SK-N-SH (cell line): ENCODE measurements around the gene MZF1. TPM values are rescaled to one million over a fixed set of nuclear protein-coding genes. Genes with fewer than 3 reads are reported as not detected.
A peak's percentile ranks its signal among the peaks of the same experiment; 100 is the strongest.

Experiments used
- CTCF ChIA-PET: fragments of 300-600, 350-600 bp; formaldehyde crosslinking; extraction: SDS; loops from one replicate; lab custom pipeline; 2021; lab: Yijun Ruan, JAX
- POLR2A ChIA-PET: fragments of 350-600 bp; sonication (Branson Sonifier 250); formaldehyde crosslinking; extraction: SDS; loops from one replicate; lab custom pipeline; 2020; ENCODE audit warnings: antibody characterized with exemption, inconsistent platforms; lab: Yijun Ruan, JAX
- DNase-seq: peaks from one replicate; pipeline ENCODE4 v3.0.0; 2012
- H2AFZ ChIP-seq: fragments of 200-600 bp; sonication (generic); 2 replicates; pipeline ENCODE4 v1.8.1; 2016; ENCODE audit warnings: antibody characterized with exemption, mild to moderate bottlenecking, low read depth
- H3F3A ChIP-seq: fragments of 200-600 bp; sonication (generic); replicated peaks from 2 replicates; pipeline ENCODE3; 2016; ENCODE audit warnings: antibody characterized with exemption, mild to moderate bottlenecking; ENCODE audit not compliant: insufficient read depth
- H3K27ac ChIP-seq, 2 experiments: fragments of 200-500 bp in 1 of 2; fragments of 200-600 bp in 1 of 2; sonication (Bioruptor generic) in 1 of 2; sonication (generic), shearing (Covaris generic) in 1 of 2; 2 replicates each; pipeline versions ENCODE4 v1.5.1 to v1.6.1; 2014 to 2016; ENCODE audit warnings: low read depth in 2 of 2, inconsistent platforms in 1 of 2, low read length in 1 of 2, mild to moderate bottlenecking in 1 of 2, mixed read lengths in 1 of 2
- H3K27me3 ChIP-seq: fragments of 200-600 bp; sonication (generic), shearing (Covaris generic); 2 replicates; pipeline ENCODE4 v1.6.1; 2016; ENCODE audit warnings: mixed run types; ENCODE audit not compliant: insufficient read depth
- H3K36me3 ChIP-seq, 2 experiments: fragments of 200-500 bp in 1 of 2; fragments of 200-600 bp in 1 of 2; sonication (Bioruptor generic) in 1 of 2; sonication (generic) in 1 of 2; replicated peaks in 1 of 2; 2 replicates each; pipeline versions ENCODE3 to v1.5.1; 2014 to 2016; ENCODE audit warnings: low read length in 1 of 2, mild to moderate bottlenecking in 1 of 2; ENCODE audit not compliant: insufficient read depth in 2 of 2, control insufficient read depth in 1 of 2
- H3K4me1 ChIP-seq, 2 experiments: fragments of 200-500 bp in 1 of 2; fragments of 200-600 bp in 1 of 2; sonication (Bioruptor generic) in 1 of 2; sonication (generic), shearing (Covaris generic) in 1 of 2; 2 replicates each; pipeline versions ENCODE4 v1.5.1 to v1.6.1; 2014 to 2016; ENCODE audit warnings: low read depth in 1 of 2, low read length in 1 of 2, mixed run types in 1 of 2; ENCODE audit not compliant: insufficient read depth in 2 of 2, control insufficient read depth in 1 of 2
- H3K4me2 ChIP-seq: fragments of 200-600 bp; sonication (generic), shearing (Covaris generic); 2 replicates; pipeline ENCODE4 v1.6.1; 2017; ENCODE audit warnings: mixed run types
- H3K4me3 ChIP-seq, 2 experiments: fragments of 200-500 bp in 1 of 2; fragments of 200-600 bp in 1 of 2; sonication (Bioruptor generic) in 1 of 2; sonication (generic), shearing (Covaris generic) in 1 of 2; 2 replicates each; pipeline versions ENCODE4 v1.5.1 to v1.8.1; 2014 to 2016; ENCODE audit warnings: low read depth in 2 of 2, inconsistent platforms in 1 of 2, low read length in 1 of 2, mild to moderate bottlenecking in 1 of 2, mixed read lengths in 1 of 2, moderate library complexity in 1 of 2
- H3K79me2 ChIP-seq: fragments of 200-600 bp; sonication (generic); 2 replicates; pipeline ENCODE4 v1.8.1; 2017; ENCODE audit warnings: mild to moderate bottlenecking; ENCODE audit not compliant: insufficient read depth
- H3K9ac ChIP-seq: fragments of 200-600 bp; sonication (generic); 2 replicates; pipeline ENCODE4 v1.6.1; 2017; ENCODE audit warnings: mixed run types
- H3K9me2 ChIP-seq: fragments of 200-600 bp; sonication (generic); 2 replicates; pipeline ENCODE4 v1.6.1; 2017; ENCODE audit warnings: mixed run types
- H3K9me3 ChIP-seq: fragments of 200-600 bp; sonication (generic); 2 replicates; pipeline ENCODE4 v1.6.1; 2017; ENCODE audit warnings: mixed run types, mild to moderate bottlenecking, moderate library complexity
- H4K20me1 ChIP-seq: fragments of 200-600 bp; sonication (generic); 2 replicates; pipeline ENCODE4 v1.6.1; 2017; ENCODE audit warnings: mild to moderate bottlenecking, mixed run types; ENCODE audit not compliant: insufficient read depth
- EP300 ChIP-seq, 2 experiments: IDR thresholded peaks; 2 replicates each; pipeline versions ENCODE4 v1.4.0 to v1.6.1; 2012; ENCODE audit warnings: borderline replicate concordance in 1 of 2, low read depth in 1 of 2, low read length in 1 of 2
- FOXJ3 ChIP-seq: sonication (generic); formaldehyde crosslinking; IDR thresholded peaks from 2 replicates; pipeline ENCODE4 v1.5.1; 2020; ENCODE audit warnings: mild to moderate bottlenecking, missing genetic modification reagents
- FOXM1 ChIP-seq: IDR thresholded peaks from 2 replicates; pipeline ENCODE4 v1.4.0; 2012; ENCODE audit warnings: low read depth, mild to moderate bottlenecking
- GABPA ChIP-seq: IDR thresholded peaks from 2 replicates; pipeline ENCODE4 v1.4.0; 2012; ENCODE audit warnings: low read depth, mild to moderate bottlenecking
- GATA2 ChIP-seq: sonication (generic); formaldehyde crosslinking; IDR thresholded peaks from 2 replicates; pipeline ENCODE4 v1.5.0; 2020; ENCODE audit warnings: mild to moderate bottlenecking, missing genetic modification reagents
- MXI1 ChIP-seq: IDR thresholded peaks from 2 replicates; pipeline ENCODE4 v1.6.1; 2012; ENCODE audit warnings: mild to moderate bottlenecking, low read depth, low read length, improper control_type of control experiment
- NRF1 ChIP-seq: IDR thresholded peaks from 2 replicates; pipeline ENCODE4 v1.6.1; 2012; ENCODE audit warnings: low read depth, mild to moderate bottlenecking, low read length
- PBX3 ChIP-seq: IDR thresholded peaks from 2 replicates; pipeline ENCODE4; 2012
- POLR2AphosphoS5 ChIP-seq: IDR thresholded peaks from 2 replicates; pipeline ENCODE4 v1.6.1; 2012; ENCODE audit warnings: low read depth, low read length
- RFX5 ChIP-seq: IDR thresholded peaks from 2 replicates; pipeline ENCODE4 v1.6.1; 2012; ENCODE audit warnings: mild to moderate bottlenecking, improper control_type of control experiment, low read length
- SIN3A ChIP-seq: IDR thresholded peaks from 2 replicates; pipeline ENCODE4 v1.6.1; 2012; ENCODE audit warnings: low read depth, mild to moderate bottlenecking, low read length, moderate library complexity, borderline replicate concordance
- SMC3 ChIP-seq: IDR thresholded peaks from 2 replicates; pipeline ENCODE4 v1.6.1; 2012; ENCODE audit warnings: low read depth, low read length, improper control_type of control experiment
- YY1 ChIP-seq: IDR thresholded peaks from 2 replicates; pipeline ENCODE4 v1.4.0; 2012; ENCODE audit warnings: low read depth, mild to moderate bottlenecking
- WGBS: methylation state at CpG from one replicate; pipeline ENCODE4 v1.1.6; 2017; ENCODE audit warnings: low lambda C conversion rate; 5-methylcytosine and 5-hydroxymethylcytosine counted together
- polyA plus RNA-seq, 3 experiments: library from polyadenylated mRNA; depleted of rRNA; stranded (reverse); fragments of >200 nt; gene quantifications; 2 replicates each; pipeline ENCODE4 v1.2.3, GENCODE V29; 2012
- small RNA-seq, 7 experiments: library from RNA; depleted of rRNA; stranded (forward); fragments of <200 nt; gene quantifications; one replicate each; pipeline ENCODE3, GENCODE V24; 2012
- TF ChIP-seq, protein P1 (sequence below): IDR thresholded peaks from 2 replicates; pipeline ENCODE4 v1.4.0; 2012; ENCODE audit warnings: low read depth

MZF1 gene
- polyA plus RNA-seq, 1 of the 3 experiments (the other 2 are of a cell fraction) = 31.8 TPM

DNA sequence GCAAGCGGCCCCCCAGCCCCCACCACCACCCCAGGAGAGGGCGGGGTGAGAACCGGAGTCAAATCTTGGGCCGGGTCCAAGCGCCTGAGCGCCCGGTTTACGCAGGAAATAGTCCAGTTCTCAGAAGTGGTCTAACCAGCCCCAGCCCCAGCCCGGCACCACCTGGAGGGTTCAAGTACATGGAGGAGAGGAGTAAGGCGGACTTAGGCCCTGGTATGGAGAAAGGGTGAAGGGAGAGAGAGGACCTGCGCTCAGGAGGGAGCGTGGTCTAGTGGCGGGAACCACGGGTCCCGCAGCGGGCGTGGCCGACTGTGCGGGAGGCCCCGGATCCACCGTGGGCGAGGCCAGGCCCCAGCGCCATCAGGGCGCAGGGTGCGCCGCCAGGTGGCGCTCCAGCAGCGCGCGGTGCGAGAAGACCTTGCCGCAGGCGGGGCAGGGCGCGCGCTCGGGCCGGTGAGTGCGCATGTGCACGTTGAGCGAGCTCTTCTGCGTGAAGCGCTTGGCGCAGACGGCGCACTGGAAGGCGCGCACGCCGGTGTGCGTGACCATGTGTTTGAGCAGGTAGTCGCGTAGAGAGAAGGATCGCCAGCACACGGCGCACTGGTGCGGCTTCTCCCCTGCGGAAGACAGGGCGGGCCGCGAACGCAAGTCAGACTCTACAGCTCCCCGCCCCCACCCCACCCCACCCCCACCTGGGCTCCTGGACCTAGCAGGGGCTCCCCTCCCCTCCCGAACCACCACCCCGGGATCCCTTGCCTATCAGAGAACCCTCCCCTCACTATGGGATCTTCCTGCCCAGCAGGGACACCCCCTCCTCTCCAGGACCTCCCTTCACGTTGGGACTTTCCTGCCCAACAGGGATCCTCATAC, 59.2 kb downstream of the MZF1 start (continued):
- TF ChIP-seq SMC3 (peak; percentile 77), MXI1 (peak; percentile 90), PBX3 (peak; percentile 34; the same call in 1 of the 2 replicates), EP300 (IDR thresholded peaks at IDR 0.05; ENCODE audit: borderline replicate concordance in 1 of 2, low read depth in 1 of 2, low read length in 1 of 2) (no peak), YY1 (no peak), SIN3A (peak; percentile 69; the same call in 1 of the 2 replicates), GATA2 (CRISPR knock-in tag) (no peak), POLR2AphosphoS5 (peak; percentile 75; the same call in 1 of the 2 replicates), NRF1 (peak; percentile 87), FOXJ3 (CRISPR knock-in tag) (no peak), FOXM1 (no peak)
- TF ChIP-seq, protein P1, sequence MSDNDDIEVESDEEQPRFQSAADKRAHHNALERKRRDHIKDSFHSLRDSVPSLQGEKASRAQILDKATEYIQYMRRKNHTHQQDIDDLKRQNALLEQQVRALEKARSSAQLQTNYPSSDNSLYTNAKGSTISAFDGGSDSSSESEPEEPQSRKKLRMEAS = peak; percentile 73; the same call in 1 of the 2 replicates

- peaks cover 9 to 28% of the 10 kb centered on the region in 2 experiments for H3K36me3 ChIP-seq
- no peak overlapping the region for H2AFZ ChIP-seq
- H3K4me1 ChIP-seq = peaks cover 0 to 28% of the 10 kb centered on the region in 2 experiments; a peak in 1 of 4 replicates
- CTCF ChIA-PET = interaction anchor here (0.7 to 2.4 kb wide), 8 partner anchors 10 to 1150 kb away, joined by 3 to 23 read pairs (median 4); partner anchors contain the start of genes CHMP2A, TRAPPC2B, TRIM28 and ZNF547
- no peaks in the 10 kb centered on the region; the same call in 1 of the 2 replicates for H4K20me1 ChIP-seq
- POLR2A ChIA-PET = interaction anchor here (1.2 to 1.9 kb wide), 4 partner anchors 30 to 46 kb away, joined by 3 to 10 read pairs (median 5); partner anchors contain the start of genes CHMP2A and TRIM28
- H3K9me3 ChIP-seq = no peaks in the 10 kb centered on the region
- WGBS = 90% methylated on average over 8 of the region's 10 CpGs
- TF ChIP-seq RFX5 (no peak), POLR2AphosphoS5 (peak; percentile 26; the same call in 1 of the 2 replicates), GABPA (no peak)
- peaks cover 46% of the 10 kb centered on the region for H3K79me2 ChIP-seq
- H3K4me2 ChIP-seq = no peak overlapping the region
- no peak for DNase-seq
- H3K27ac ChIP-seq = peak overlapping the region in 1 of 2 experiments; percentile 41; a peak in 2 of 4 replicates
- H3K4me3 ChIP-seq = no peak overlapping the region
- H3K9me2 ChIP-seq = no peaks in the 10 kb centered on the region
- H3F3A ChIP-seq = peaks cover 4% of the 10 kb centered on the region
- H3K9ac ChIP-seq = peak overlapping the region; percentile 32; the same call in 1 of the 2 replicates
- H3K27me3 ChIP-seq = no peaks in the 10 kb centered on the region
Measured at GRCh38 chr19:58513213-58513693, 59.9 kb downstream of the MZF1 start.

Small RNA genes lying within 50 kb of the gene (small RNA-seq; reads per million reads assigned to genes)
- 0 to 0.66 (median 0) reads per million in 7 experiments for gene MIR6807
- gene RN7SL525P = 0 to 2.3 (median 0) reads per million in 7 experiments

Other genes starting within 250 kb of the MZF1 start
- 2.3 and 2.9 TPM in 2 replicates for gene ZSCAN22, start 246.3 kb downstream of the MZF1 start, polyA plus RNA-seq (2012; rRNA removed)
- gene A1BG, start 219.8 kb downstream of the MZF1 start, polyA plus RNA-seq (2012; rRNA removed) = 61.4 and 62.6 TPM in 2 replicates
- gene ZNF497, start 210.6 kb downstream of the MZF1 start, polyA plus RNA-seq (2012; rRNA removed) = 1.0 and 1.1 TPM in 2 replicates
- 1.2 and 1.6 TPM in 2 replicates for gene ZNF837, start 192.3 kb downstream of the MZF1 start, polyA plus RNA-seq (2012; rRNA removed)
- 3,905 and 4,334 TPM in 2 replicates for gene RPS5, start 186.1 kb downstream of the MZF1 start, polyA plus RNA-seq (2012; rRNA removed)
- 0.13 TPM in 1 of 2 replicates, not detected in the other for gene RNF225, start 177.7 kb downstream of the MZF1 start, polyA plus RNA-seq (2012; rRNA removed)
- 9.4 and 12.0 TPM in 2 replicates for gene ZNF584, start 164.7 kb downstream of the MZF1 start, polyA plus RNA-seq (2012; rRNA removed)
- 1.3 and 1.9 TPM in 2 replicates for gene ZNF132, start 133.2 kb downstream of the MZF1 start, polyA plus RNA-seq (2012; rRNA removed)
- gene ZNF324B, start 121.7 kb downstream of the MZF1 start, polyA plus RNA-seq (2012; rRNA removed) = 2.9 and 3.8 TPM in 2 replicates
- 5.6 and 6.0 TPM in 2 replicates for gene ZNF324, start 106.3 kb downstream of the MZF1 start, polyA plus RNA-seq (2012; rRNA removed)
- gene ZNF446, start 97.0 kb downstream of the MZF1 start, polyA plus RNA-seq (2012; rRNA removed) = 6.9 and 7.0 TPM in 2 replicates
- gene SLC27A5, start 61.3 kb downstream of the MZF1 start, polyA plus RNA-seq (2012; rRNA removed) = 50.5 and 57.3 TPM in 2 replicates
- 7.9 and 11.3 TPM in 2 replicates for gene ZBTB45, start 53.5 kb downstream of the MZF1 start, polyA plus RNA-seq (2012; rRNA removed)
- gene TRIM28, start 29.3 kb downstream of the MZF1 start, polyA plus RNA-seq (2012; rRNA removed) = 321 and 594 TPM in 2 replicates
- 308 and 381 TPM in 2 replicates for gene CHMP2A, start 18.2 kb downstream of the MZF1 start, polyA plus RNA-seq (2012; rRNA removed)
- gene UBE2M, start 14.7 kb downstream of the MZF1 start, polyA plus RNA-seq (2012; rRNA removed) = 109 and 135 TPM in 2 replicates